Neuron (in vitro differentiated cells): ENCODE data around the gene RHOV.

Experiments used
- H2AFZ ChIP-seq: one replicate; pipeline ENCODE4 v1.6.1; 2013; ENCODE audit warnings: low read depth, mild to moderate bottlenecking, inconsistent platforms, low read length, moderate library complexity
- H3K27me3 ChIP-seq: one replicate; pipeline ENCODE4 v1.6.1; 2013; ENCODE audit warnings: low read length; ENCODE audit not compliant: insufficient read depth
- H3K36me3 ChIP-seq: one replicate; pipeline ENCODE4 v1.6.1; 2013; ENCODE audit warnings: low read length; ENCODE audit not compliant: insufficient read depth
- H3K4me1 ChIP-seq: one replicate; pipeline ENCODE4 v1.6.1; 2013; ENCODE audit warnings: low read length; ENCODE audit not compliant: insufficient read depth
- H3K4me3 ChIP-seq: 2 replicates; pipeline ENCODE4 v1.5.1; 2013; ENCODE audit warnings: mild to moderate bottlenecking, low read length, moderate library complexity
- H3K9me3 ChIP-seq: one replicate; pipeline ENCODE4 v1.6.1; 2013; ENCODE audit warnings: low read length

The RHOV gene

DNA sequence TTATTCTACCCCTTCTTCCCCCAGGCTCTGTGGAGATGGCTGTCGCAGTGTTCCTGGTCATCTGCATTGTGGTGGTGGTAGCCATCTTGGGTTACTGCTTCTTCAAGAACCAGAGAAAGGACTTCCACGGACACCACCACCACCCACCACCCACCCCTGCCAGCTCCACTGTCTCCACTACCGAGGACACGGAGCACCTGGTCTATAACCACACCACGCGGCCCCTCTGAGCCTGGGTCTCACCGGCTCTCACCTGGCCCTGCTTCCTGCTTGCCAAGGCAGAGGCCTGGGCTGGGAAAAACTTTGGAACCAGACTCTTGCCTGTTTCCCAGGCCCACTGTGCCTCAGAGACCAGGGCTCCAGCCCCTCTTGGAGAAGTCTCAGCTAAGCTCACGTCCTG is 17.3 kb downstream of the RHOV start:
- Histone ChIP-seq H3K36me3 (no peaks in the 10 kb centered on the region), H3K4me3 (no peak overlapping the region), H2AFZ (no peak overlapping the region), H3K27me3 (peaks cover 12% of the 10 kb centered on the region), H3K9me3 (no peaks in the 10 kb centered on the region), H3K4me1 (no peaks in the 10 kb centered on the region)

DNA sequence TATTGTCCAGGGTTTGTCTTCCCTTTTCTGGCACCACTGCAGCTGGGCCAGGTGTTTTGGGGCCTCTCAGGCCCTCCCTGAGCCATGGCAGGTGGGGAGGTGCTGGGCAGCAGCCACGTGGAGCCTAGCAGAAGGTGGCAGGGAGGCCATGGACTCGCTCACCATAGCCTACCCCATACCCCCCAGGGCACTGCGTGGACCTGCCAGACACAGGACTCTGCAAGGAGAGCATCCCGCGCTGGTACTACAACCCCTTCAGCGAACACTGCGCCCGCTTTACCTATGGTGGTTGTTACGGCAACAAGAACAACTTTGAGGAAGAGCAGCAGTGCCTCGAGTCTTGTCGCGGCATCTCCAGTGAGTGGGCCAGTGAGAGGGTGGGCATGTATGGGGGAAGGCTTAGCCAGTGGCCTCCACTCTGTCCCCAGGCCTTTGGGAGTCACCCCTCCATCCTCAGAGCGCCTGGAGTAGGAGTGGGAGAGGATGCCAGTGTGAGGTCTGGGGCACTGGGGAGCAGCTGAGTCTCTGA is 18.3 kb downstream of the RHOV start:
- no peaks in the 10 kb centered on the region for H3K9me3 ChIP-seq

DNA sequence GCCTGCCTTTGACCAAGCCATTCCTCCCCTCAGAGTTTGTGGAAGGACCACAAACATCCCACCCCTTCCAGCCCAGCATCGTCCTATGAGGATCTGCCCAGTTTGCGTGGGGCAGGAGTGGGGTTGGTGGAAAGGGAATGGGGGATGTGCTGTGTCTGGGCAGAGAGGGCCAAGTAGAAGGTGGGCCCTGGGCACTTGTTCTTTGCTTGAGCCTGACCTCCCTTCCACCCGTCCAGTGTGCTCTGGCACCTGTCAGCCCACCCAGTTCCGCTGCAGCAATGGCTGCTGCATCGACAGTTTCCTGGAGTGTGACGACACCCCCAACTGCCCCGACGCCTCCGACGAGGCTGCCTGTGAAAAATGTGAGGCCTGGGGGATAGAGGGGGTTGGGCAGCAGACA is 19.9 kb downstream of the RHOV start:
- Histone ChIP-seq H3K4me1 (no peaks in the 10 kb centered on the region), H3K27me3 (peaks cover 12% of the 10 kb centered on the region), H3K36me3 (no peaks in the 10 kb centered on the region), H3K9me3 (no peaks in the 10 kb centered on the region), H2AFZ (no peak overlapping the region), H3K4me3 (no peak overlapping the region)

More for the DNA sequence above, 18.3 kb downstream of the RHOV start:
- H2AFZ ChIP-seq: no peak overlapping the region
- H3K4me1 ChIP-seq: no peaks in the 10 kb centered on the region
- H3K4me3 ChIP-seq: no peak overlapping the region
- no peaks in the 10 kb centered on the region for H3K36me3 ChIP-seq
- peaks cover 12% of the 10 kb centered on the region for H3K27me3 ChIP-seq

GRCh38 chr15:40853241-40853890 is 20.7 kb downstream of the RHOV start:
- H3K4me1 ChIP-seq: no peaks in the 10 kb centered on the region
- H2AFZ ChIP-seq: no peak overlapping the region
- no peaks in the 10 kb centered on the region for H3K9me3 ChIP-seq
- H3K4me3 ChIP-seq: no peak overlapping the region
- H3K36me3 ChIP-seq: no peaks in the 10 kb centered on the region
- peaks cover 12% of the 10 kb centered on the region for H3K27me3 ChIP-seq

GRCh38 chr15:40852529-40852928 is 21.5 kb downstream of the RHOV start:
- Histone ChIP-seq H3K4me3 (no peak overlapping the region), H3K36me3 (no peaks in the 10 kb centered on the region), H3K27me3 (peaks cover 20% of the 10 kb centered on the region), H2AFZ (no peak overlapping the region), H3K9me3 (no peaks in the 10 kb centered on the region), H3K4me1 (no peaks in the 10 kb centered on the region)

DNA sequence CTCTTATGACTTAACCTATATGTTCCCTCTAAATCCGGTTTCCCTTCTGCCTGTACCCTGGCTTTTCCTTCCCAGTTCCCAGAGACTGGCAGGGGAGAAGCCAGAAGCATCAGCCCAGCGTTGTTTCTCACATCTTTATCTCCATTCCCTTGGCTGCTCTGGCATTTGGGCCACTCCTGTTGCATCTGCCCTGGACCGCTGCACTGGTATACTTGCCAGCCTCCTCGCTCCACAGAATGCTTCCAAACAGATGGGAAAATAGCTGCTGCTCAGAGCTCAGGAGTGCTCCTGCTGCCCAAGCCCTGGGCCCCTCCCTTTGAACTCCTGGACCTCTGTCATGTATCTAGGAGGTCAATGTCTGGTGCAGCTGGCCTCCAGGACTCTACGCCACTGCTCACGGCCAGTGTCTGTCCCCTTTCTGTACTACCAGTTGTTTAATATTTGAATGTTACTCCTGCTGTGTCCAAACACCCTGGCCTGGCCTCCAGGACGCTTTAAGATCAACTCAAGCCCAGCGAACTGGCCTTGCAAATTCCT is 23.4 kb downstream of the RHOV start:
- no peaks in the 10 kb centered on the region for H3K4me1 ChIP-seq
- H2AFZ ChIP-seq: no peak overlapping the region
- no peak overlapping the region for H3K4me3 ChIP-seq
- H3K9me3 ChIP-seq: no peaks in the 10 kb centered on the region
- no peaks in the 10 kb centered on the region for H3K36me3 ChIP-seq
- peaks cover 31% of the 10 kb centered on the region for H3K27me3 ChIP-seq

DNA sequence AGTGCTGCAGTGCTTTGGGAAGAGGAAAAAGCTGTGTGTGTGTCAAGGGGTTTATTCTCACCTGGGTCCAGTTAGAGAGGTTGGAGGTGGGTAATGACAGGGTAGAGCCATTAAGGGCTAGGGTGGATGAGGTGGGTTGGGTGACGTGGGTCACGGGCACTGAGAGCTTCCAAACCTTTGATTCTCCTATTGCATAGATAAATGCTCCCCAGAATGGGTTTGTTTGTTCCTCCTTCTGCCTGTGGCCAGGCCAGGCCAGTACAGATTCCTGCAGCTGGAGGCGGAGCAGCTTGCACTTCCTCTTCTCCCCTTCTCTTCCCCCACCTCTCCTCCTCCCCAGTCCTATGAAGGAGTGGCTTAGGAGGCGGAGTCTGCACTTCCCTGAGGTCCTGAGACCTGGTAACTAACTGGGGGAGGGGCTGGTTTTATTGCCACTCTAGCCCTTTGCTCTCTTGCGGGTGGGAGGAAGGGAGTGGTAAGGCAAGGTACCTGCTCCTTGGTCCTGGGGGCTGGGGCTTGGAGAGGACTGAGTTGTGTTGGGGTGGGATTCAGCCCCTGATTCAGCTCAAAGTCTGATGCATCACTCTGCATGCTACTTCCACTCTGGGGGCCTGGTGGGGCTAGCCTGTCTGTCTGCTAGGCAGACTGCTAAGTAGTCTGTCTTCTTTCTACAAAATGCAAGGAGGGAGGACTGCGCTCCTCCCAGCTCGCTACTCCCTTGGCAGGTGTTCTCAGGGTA is 26.6 kb downstream of the RHOV start:
- Histone ChIP-seq H3K4me1 (no peaks in the 10 kb centered on the region), H3K27me3 (peaks cover 57% of the 10 kb centered on the region), H3K4me3 (no peak overlapping the region), H3K9me3 (peaks cover 2% of the 10 kb centered on the region), H2AFZ (no peak overlapping the region), H3K36me3 (no peaks in the 10 kb centered on the region)

DNA sequence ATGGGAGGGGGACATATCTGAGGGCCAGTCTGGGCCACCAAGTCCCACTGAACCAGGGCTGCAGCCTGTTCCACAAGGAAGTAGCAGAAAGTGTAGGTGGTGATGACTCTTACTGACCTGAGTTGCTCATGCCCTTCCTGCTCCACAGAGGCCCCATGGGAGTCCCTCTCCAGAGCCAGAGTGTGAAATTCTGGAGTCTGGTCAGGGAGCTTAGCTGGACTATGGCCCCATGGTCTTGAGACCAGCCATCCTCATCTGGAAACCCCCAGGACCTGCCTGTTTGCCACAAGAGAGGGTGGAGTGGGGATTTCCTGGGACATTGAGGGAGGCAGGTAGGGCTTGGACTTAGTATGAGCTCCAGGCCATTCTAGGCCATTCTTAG is 27.2 kb downstream of the RHOV start:
- no peaks in the 10 kb centered on the region for H3K4me1 ChIP-seq
- H3K27me3 ChIP-seq: peaks cover 63% of the 10 kb centered on the region
- no peaks in the 10 kb centered on the region for H3K36me3 ChIP-seq
- no peak overlapping the region for H2AFZ ChIP-seq
- H3K9me3 ChIP-seq: peaks cover 2% of the 10 kb centered on the region
- no peak overlapping the region for H3K4me3 ChIP-seq

- Histone ChIP-seq H3K36me3 (no peaks in the 10 kb centered on the region), H3K9me3 (peaks cover 2% of the 10 kb centered on the region), H3K4me3 (no peak overlapping the region), H3K27me3 (peaks cover 68% of the 10 kb centered on the region), H2AFZ (no peak overlapping the region), H3K4me1 (no peaks in the 10 kb centered on the region)
These were observed 28.3 kb downstream of the RHOV start for GRCh38 chr15:40845511-40846284.

- H3K9me3 ChIP-seq: peaks cover 2% of the 10 kb centered on the region
- peaks cover 70% of the 10 kb centered on the region for H3K27me3 ChIP-seq
- H3K4me3 ChIP-seq: no peak overlapping the region
- no peaks in the 10 kb centered on the region for H3K4me1 ChIP-seq
- H2AFZ ChIP-seq: no peak overlapping the region
- H3K36me3 ChIP-seq: no peaks in the 10 kb centered on the region
These were observed 29.0 kb downstream of the RHOV start for GRCh38 chr15:40845036-40845435.

DNA sequence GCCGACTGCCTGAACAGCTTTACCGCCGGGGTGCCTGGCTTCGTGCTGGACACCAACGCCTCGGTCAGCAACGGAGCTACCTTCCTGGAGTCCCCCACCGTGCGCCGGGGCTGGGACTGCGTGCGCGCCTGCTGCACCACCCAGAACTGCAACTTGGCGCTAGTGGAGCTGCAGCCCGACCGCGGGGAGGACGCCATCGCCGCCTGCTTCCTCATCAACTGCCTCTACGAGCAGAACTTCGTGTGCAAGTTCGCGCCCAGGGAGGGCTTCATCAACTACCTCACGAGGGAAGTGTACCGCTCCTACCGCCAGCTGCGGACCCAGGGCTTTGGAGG is 29.4 kb downstream of the RHOV start:
- Histone ChIP-seq H3K4me3 (no peak overlapping the region), H3K27me3 (peaks cover 71% of the 10 kb centered on the region), H3K4me1 (no peaks in the 10 kb centered on the region), H2AFZ (no peak overlapping the region), H3K36me3 (no peaks in the 10 kb centered on the region), H3K9me3 (peaks cover 2% of the 10 kb centered on the region)

DNA sequence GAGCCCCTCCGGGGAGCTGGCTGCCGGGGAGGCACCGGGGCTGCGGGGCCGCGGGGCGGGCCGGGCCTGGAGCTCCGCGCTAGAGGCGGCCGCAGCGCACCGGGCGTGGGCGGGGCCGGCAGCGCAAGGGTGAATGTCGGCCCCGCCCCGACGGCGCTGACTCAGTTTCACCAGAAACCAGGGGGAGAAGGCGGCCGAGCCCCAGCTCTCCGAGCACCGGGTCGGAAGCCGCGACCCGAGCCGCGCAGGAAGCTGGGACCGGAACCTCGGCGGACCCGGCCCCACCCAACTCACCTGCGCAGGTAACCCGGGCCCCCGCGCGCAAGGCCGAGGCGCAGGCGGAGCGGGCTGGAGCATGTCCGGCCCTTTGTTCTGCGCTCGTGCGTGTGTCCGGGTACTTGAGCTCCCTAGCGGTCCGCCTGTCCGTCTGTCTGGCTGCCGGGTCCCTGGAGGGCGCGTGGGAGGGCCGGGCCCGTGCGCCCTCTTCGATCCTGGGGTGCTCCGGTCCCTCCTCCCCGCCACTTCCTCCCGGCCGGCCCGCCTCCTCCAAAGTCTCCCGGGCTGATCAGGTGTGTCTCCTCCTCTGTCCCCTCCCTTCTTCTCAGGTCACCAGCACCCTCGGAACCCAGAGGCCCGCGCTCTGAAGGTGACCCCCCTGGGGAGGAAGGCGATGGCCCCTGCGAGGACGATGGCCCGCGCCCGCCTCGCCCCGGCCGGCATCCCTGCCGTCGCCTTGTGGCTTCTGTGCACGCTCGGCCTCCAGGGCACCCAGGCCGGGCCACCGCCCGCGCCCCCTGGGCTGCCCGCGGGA is 29.9 kb downstream of the RHOV start, which contains the start of gene SPINT1:
Gene SPINT1, plus strand, starts transcription at position 164 of the 811 bp plus-strand sequence. Its CDS starts 507 bp downstream, at position 671.
- H3K4me1 ChIP-seq: no peaks in the 10 kb centered on the region
- no peaks in the 10 kb centered on the region for H3K36me3 ChIP-seq
- H3K27me3 ChIP-seq: peaks cover 71% of the 10 kb centered on the region
- peak within 1 kb of the TSS; percentile 28 for H3K4me3 ChIP-seq
- peak within 1 kb of the TSS; percentile 74 for H2AFZ ChIP-seq
- H3K9me3 ChIP-seq: peaks cover 2% of the 10 kb centered on the region
